Upper lobe of left lung (tissue), 6 donors: Measurements from ENCODE around the gene CAMK4. TPM values are rescaled to one million over a fixed set of nuclear protein-coding genes. Genes with fewer than 3 reads are reported as not detected.

Source experiments
- ATAC-seq, 2 donors: fragments of 200-7000 bp; cut with Tn5 transposase; one replicate each; pipeline ENCODE4 v1.9.1; 2022; ENCODE audit warnings: mild to moderate bottlenecking in 2 of 2, moderate library complexity in 2 of 2; ENCODE audit not compliant: low FRiP score in 2 of 2
- DNase-seq, 2 donors: peaks; one replicate each; pipeline ENCODE4 v3.0.0-alpha.2; 2019 to 2020
- H3K27ac ChIP-seq, 4 donors: fragments of 200-600 bp; sonication (generic); one replicate each; pipeline ENCODE4 v1.5.1; 2016 to 2019
- H3K27me3 ChIP-seq, 4 donors: fragments of 200-600 bp; sonication (generic); one replicate each; pipeline ENCODE4 v1.5.1; 2017 to 2019
- H3K36me3 ChIP-seq, 4 donors: fragments of 200-600 bp; sonication (generic); one replicate each; pipeline ENCODE4 v1.5.1; 2016 to 2019
- H3K4me1 ChIP-seq, 4 donors: fragments of 200-600 bp; sonication (generic); one replicate each; pipeline ENCODE4 v1.5.1; 2018 to 2019
- H3K4me3 ChIP-seq, 4 donors: fragments of 200-600 bp; sonication (generic); one replicate each; pipeline ENCODE4 v1.5.1; 2017 to 2019; ENCODE audit warnings: mild to moderate bottlenecking in 2 of 4, moderate library complexity in 1 of 4
- H3K9me3 ChIP-seq, 4 donors: fragments of 200-600 bp; sonication (generic); one replicate each; pipeline ENCODE4 v1.5.1; 2018 to 2019
- CTCF ChIP-seq, 6 experiments: fragments of 450-650 bp in 4 of 6; fragments of 200-600 bp in 2 of 6; sonication (generic) in 2 of 6; IDR thresholded peaks; one replicate each; pipeline ENCODE4 v1.5.1; 2016 to 2019; ENCODE audit warnings: antibody characterized with exemption in 6 of 6
- EP300 ChIP-seq, 4 donors: sonication (generic); formaldehyde crosslinking; IDR thresholded peaks; one replicate each; pipeline ENCODE4 v1.5.1; 2017; ENCODE audit warnings: antibody characterized with exemption in 4 of 4, control low read depth in 2 of 4
- POLR2A ChIP-seq, 4 donors: fragments of 450-650 bp; IDR thresholded peaks; one replicate each; pipeline ENCODE4 v1.5.1; 2016 to 2017; ENCODE audit warnings: antibody characterized with exemption in 4 of 4, mild to moderate bottlenecking in 2 of 4
- POLR2AphosphoS5 ChIP-seq, 2 donors: sonication (generic); formaldehyde crosslinking; IDR thresholded peaks; one replicate each; pipeline ENCODE4 v1.5.1; 2017; ENCODE audit warnings: antibody characterized with exemption in 2 of 2
- WGBS, 2 donors: methylation state at CpG; one replicate each; pipeline ENCODE4 v1.1.5; 2017 to 2018; 5-methylcytosine and 5-hydroxymethylcytosine counted together
- total RNA-seq, 6 donors: library from RNA; depleted of rRNA in 4 of 6; stranded (reverse); fragments of >200 nt in 4 of 6; gene quantifications; one replicate each; pipeline versions ENCODE4 v1.1.0 to v1.2.1, GENCODE V29; 2016 to 2021
- donor health status: DM: no; HTN: no; CAD: no; lungs with moderate emphysema.
- donor health status: DM: no; HTN: yes; CAD: no; lungs with severe emphysema.

CAMK4 gene
- total RNA-seq, 6 donors from 2014 or later: 1.8 to 36.7 (median 2.2) TPM

- 33 to 50% methylated on average over 2 of the region's 2 CpGs for WGBS, 2 donors
- no peak for TF ChIP-seq POLR2AphosphoS5 (IDR thresholded peaks at IDR 0.05)
- no peak for TF ChIP-seq CTCF (IDR thresholded peaks at IDR 0.05)
- no peak for TF ChIP-seq EP300 (IDR thresholded peaks at IDR 0.05)
- TF ChIP-seq POLR2A (IDR thresholded peaks at IDR 0.05): no peak
- Histone ChIP-seq H3K4me1 (no peaks in the 10 kb centered on the region), H3K4me3 (no peak overlapping the region), H3K36me3 (no peaks in the 10 kb centered on the region), H3K27me3 (no peaks in the 10 kb centered on the region), H3K27ac (no peak overlapping the region), H3K9me3 (no peaks in the 10 kb centered on the region)
- ATAC-seq: no peak
- no peak for DNase-seq
Observed at GRCh38 chr5:111453747-111454146, 229.6 kb downstream of the CAMK4 start.

GRCh38 chr5:111454198-111454622, 230.0 kb downstream of the CAMK4 start:
- H3K27me3 ChIP-seq: no peaks in the 10 kb centered on the region
- H3K9me3 ChIP-seq: no peaks in the 10 kb centered on the region
- no peak overlapping the region for H3K27ac ChIP-seq
- ATAC-seq (no peak), DNase-seq (no peak)
- H3K4me1 ChIP-seq: no peaks in the 10 kb centered on the region
- TF ChIP-seq CTCF (IDR thresholded peaks at IDR 0.05) (no peak), POLR2A (IDR thresholded peaks at IDR 0.05) (no peak), EP300 (IDR thresholded peaks at IDR 0.05) (no peak), POLR2AphosphoS5 (IDR thresholded peaks at IDR 0.05) (no peak)
- H3K4me3 ChIP-seq: no peak overlapping the region
- no peaks in the 10 kb centered on the region for H3K36me3 ChIP-seq
- WGBS, 2 donors: 42 to 61% methylated on average over 3 of the region's 3 CpGs

GRCh38 chr5:111454776-111455175, 230.6 kb downstream of the CAMK4 start:
- TF ChIP-seq POLR2AphosphoS5 (IDR thresholded peaks at IDR 0.05): no peak
- TF ChIP-seq POLR2A (IDR thresholded peaks at IDR 0.05): no peak
- TF ChIP-seq CTCF (IDR thresholded peaks at IDR 0.05): no peak
- TF ChIP-seq EP300 (IDR thresholded peaks at IDR 0.05): no peak

GRCh38 chr5:111461255-111461671, 237.1 kb downstream of the CAMK4 start:
- WGBS, 2 donors: 51 to 81% methylated on average over 3 of the region's 3 CpGs
- no peak for DNase-seq
- TF ChIP-seq CTCF (IDR thresholded peaks at IDR 0.05) (no peak), POLR2A (IDR thresholded peaks at IDR 0.05) (no peak), POLR2AphosphoS5 (IDR thresholded peaks at IDR 0.05) (no peak), EP300 (IDR thresholded peaks at IDR 0.05) (no peak)
- Histone ChIP-seq H3K4me3 (no peak overlapping the region), H3K4me1 (no peaks in the 10 kb centered on the region), H3K27me3 (no peaks in the 10 kb centered on the region), H3K27ac (no peak overlapping the region), H3K9me3 (no peaks in the 10 kb centered on the region), H3K36me3 (no peaks in the 10 kb centered on the region)
- no peak for ATAC-seq

More at GRCh38 chr5:111454776-111455175, 230.6 kb downstream of the CAMK4 start:
- H3K4me3 ChIP-seq: no peak overlapping the region
- no peaks in the 10 kb centered on the region for H3K9me3 ChIP-seq
- no peaks in the 10 kb centered on the region for H3K4me1 ChIP-seq
- 65 to 66% methylated on average over 2 of the region's 2 CpGs for WGBS, 2 donors
- no peaks in the 10 kb centered on the region for H3K27me3 ChIP-seq
- no peak for DNase-seq
- no peaks in the 10 kb centered on the region for H3K36me3 ChIP-seq
- no peak overlapping the region for H3K27ac ChIP-seq
- no peak for ATAC-seq

GRCh38 chr5:111461934-111462333, 237.8 kb downstream of the CAMK4 start:
- Histone ChIP-seq H3K9me3 (no peaks in the 10 kb centered on the region), H3K27me3 (no peaks in the 10 kb centered on the region), H3K4me3 (no peak overlapping the region), H3K36me3 (no peaks in the 10 kb centered on the region), H3K27ac (no peak overlapping the region), H3K4me1 (no peaks in the 10 kb centered on the region)
- DNase-seq (no peak), ATAC-seq (no peak)
- 67% methylated on average over 2 of the region's 2 CpGs for WGBS, 2 donors
- TF ChIP-seq EP300 (IDR thresholded peaks at IDR 0.05) (no peak), CTCF (IDR thresholded peaks at IDR 0.05) (no peak), POLR2AphosphoS5 (IDR thresholded peaks at IDR 0.05) (no peak), POLR2A (IDR thresholded peaks at IDR 0.05) (no peak)
